Subcutaneous adipose tissue (tissue), 4 donors: ENCODE measurements around the gene ITGBL1. TPM values are rescaled to one million over a fixed set of nuclear protein-coding genes. Genes with fewer than 3 reads are reported as not detected.

Source experiments
- total RNA-seq, 4 donors: library from RNA; depleted of rRNA; stranded (reverse); fragments of >200 nt; gene quantifications; one replicate each; pipeline ENCODE4 v1.1.0, GENCODE V29; 2016
- TF ChIP-seq, protein P1 (sequence below): fragments of 450-650 bp; IDR thresholded peaks from one replicate; pipeline ENCODE4 v1.5.1; 2016; ENCODE audit warnings: low read depth, mild to moderate bottlenecking, control low read depth, antibody characterized with exemption, moderate library complexity

The ITGBL1 gene
- total RNA-seq, 4 donors from 2014 or later: 8.3 to 34.6 (median 17.3) TPM

DNA sequence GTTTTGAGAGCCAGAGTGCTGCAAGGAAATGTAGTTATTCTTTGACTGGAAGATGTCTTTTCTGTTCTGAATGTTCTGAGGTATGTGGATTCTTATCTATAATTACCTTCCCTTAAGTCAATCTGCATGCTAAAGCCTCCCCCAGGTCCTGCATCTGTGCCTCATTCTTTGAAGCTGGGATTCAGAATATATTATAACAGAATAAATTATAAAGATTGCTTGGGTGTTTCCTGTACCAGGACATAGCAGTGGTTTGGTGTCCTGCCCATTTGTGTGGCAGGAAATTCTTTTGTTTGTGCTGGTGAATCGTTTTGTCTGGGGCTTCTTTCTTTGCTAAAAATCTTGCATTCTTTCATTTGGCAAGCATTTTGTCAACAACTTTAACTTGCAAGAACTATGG, 60.2 kb downstream of the ITGBL1 start:
- TF ChIP-seq, protein P1, sequence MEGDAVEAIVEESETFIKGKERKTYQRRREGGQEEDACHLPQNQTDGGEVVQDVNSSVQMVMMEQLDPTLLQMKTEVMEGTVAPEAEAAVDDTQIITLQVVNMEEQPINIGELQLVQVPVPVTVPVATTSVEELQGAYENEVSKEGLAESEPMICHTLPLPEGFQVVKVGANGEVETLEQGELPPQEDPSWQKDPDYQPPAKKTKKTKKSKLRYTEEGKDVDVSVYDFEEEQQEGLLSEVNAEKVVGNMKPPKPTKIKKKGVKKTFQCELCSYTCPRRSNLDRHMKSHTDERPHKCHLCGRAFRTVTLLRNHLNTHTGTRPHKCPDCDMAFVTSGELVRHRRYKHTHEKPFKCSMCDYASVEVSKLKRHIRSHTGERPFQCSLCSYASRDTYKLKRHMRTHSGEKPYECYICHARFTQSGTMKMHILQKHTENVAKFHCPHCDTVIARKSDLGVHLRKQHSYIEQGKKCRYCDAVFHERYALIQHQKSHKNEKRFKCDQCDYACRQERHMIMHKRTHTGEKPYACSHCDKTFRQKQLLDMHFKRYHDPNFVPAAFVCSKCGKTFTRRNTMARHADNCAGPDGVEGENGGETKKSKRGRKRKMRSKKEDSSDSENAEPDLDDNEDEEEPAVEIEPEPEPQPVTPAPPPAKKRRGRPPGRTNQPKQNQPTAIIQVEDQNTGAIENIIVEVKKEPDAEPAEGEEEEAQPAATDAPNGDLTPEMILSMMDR: no peak

- TF ChIP-seq, protein P1: no peak
Observed at GRCh38 chr13:101514100-101514499, 61.6 kb downstream of the ITGBL1 start.

GRCh38 chr13:101514695-101515275, 62.3 kb downstream of the ITGBL1 start:
- TF ChIP-seq, protein P1: no peak

DNA sequence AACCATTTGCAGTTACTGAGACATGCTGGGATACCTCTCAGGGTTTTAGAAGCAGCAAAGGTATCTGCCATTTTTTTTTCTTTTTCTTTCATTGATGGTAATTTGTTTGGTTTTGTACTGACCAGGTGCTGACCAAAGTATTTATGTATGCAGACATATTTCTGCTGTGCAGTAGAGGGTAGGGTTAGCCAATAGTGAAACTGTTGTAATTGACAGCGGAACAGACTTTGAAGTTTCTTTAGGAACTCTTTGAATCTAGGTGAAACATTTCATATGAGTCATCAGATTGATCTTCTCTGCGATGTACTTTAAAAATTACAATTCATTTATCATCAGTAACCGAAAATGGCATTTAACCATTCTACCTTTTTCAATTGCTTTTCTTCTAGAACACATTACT, 63.0 kb downstream of the ITGBL1 start:
- TF ChIP-seq, protein P1: no peak

GRCh38 chr13:101516262-101516661, 63.8 kb downstream of the ITGBL1 start:
- TF ChIP-seq, protein P1: no peak

DNA sequence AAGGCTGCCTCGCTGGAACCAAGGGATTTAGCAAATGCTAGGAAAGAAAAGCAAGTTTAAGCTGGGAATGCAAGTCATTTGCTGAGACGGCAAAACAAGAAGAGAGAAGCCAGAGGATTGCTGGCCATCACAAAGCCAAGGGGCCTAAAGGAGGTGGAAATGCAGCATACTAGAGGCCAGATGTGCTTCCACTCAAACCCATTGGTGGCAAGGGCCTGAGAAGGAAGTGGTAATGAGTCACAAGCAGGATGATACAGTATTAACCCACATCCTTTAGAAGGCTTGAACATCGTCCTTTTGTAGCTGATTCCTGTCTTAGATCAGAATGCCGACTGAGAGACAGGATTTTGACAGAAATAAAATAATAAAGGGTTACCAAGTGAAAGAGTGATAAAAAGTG, 68.2 kb downstream of the ITGBL1 start:
- TF ChIP-seq, protein P1: no peak

DNA sequence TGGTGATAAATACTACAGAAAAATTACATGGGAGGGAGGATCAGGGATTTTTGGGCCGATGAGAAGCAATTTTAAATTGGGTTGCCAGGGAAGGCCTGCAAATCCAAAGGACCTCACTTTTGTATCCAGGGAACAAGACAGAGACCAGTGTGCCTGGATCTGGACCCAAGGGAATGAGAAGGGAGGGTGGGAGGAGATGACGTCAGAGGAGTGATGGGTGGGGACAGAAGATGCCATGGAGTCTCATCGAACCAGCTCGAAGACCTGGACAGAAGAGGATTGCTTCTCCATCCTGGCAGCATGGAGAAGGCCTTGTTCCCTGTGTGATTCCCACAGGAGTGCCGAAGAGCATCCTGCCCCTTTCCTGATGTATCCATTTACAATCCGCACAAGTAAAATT, 68.9 kb downstream of the ITGBL1 start:
- TF ChIP-seq, protein P1: no peak
